ENCODE measurements around the gene PAX1.

PAX1 gene

GRCh38 chr20:21739682-21740081 is 34.2 kb downstream of the PAX1 start:
- no peak for DNase-seq (ENCODE audit: low read depth)

- DNase-seq (ENCODE audit: low read depth) = no peak
Measured at GRCh38 chr20:21741266-21741665, 35.8 kb downstream of the PAX1 start.

GRCh38 chr20:21762646-21763045 is 57.2 kb downstream of the PAX1 start:
- no peak for DNase-seq (ENCODE audit: low read depth)

GRCh38 chr20:21767200-21767738 is 61.8 kb downstream of the PAX1 start:
- DNase-seq (ENCODE audit: low read depth) = no peak

GRCh38 chr20:21767739-21768223 is 62.3 kb downstream of the PAX1 start:
- DNase-seq (ENCODE audit: low read depth) = no peak
